H1 (cell line): Measurements from ENCODE around the gene STAMBP. TPM values are rescaled to one million over a fixed set of nuclear protein-coding genes. Genes with fewer than 3 reads are reported as not detected.

Experiments used
- CTCF ChIA-PET: fragments of 300-600 bp; sonication (Branson Sonifier 250); formaldehyde crosslinking; loops from one replicate; lab custom pipeline; 2021; ENCODE audit not compliant: partially characterized antibody; lab: Charles Lee
- POLR2A ChIA-PET: fragments of 300-600 bp; sonication (Branson Sonifier 250); formaldehyde crosslinking; loops from one replicate; lab custom pipeline; 2021; ENCODE audit warnings: inconsistent platforms; ENCODE audit not compliant: partially characterized antibody; lab: Charles Lee
- DNase-seq, 2 experiments: peaks; one replicate each; pipeline versions ENCODE4 v3.0.0 to v3.0.0-alpha.2; 2010 to 2022; ENCODE audit warnings: low spot score in 2 of 2, low read depth in 1 of 2, mixed read lengths in 1 of 2
- FAIRE-seq: peaks from 2 replicates; lab custom pipeline; 2011; peaks lifted over from hg19 to GRCh38; lab: Jason Lieb, UNC
- H2AFZ ChIP-seq: 2 replicates; pipeline ENCODE4 v1.8.1; 2012; ENCODE audit warnings: low read length, inconsistent platforms
- H2AK5ac ChIP-seq: 2 replicates; pipeline ENCODE4 v1.6.1; 2013; ENCODE audit warnings: low read depth, low read length
- H2BK120ac ChIP-seq: replicated peaks from 2 replicates; pipeline ENCODE3; 2013; ENCODE audit warnings: low read depth, low read length, inconsistent platforms
- H2BK12ac ChIP-seq: 2 replicates; pipeline ENCODE4 v1.6.1; 2013; ENCODE audit warnings: low read depth, low read length
- H2BK15ac ChIP-seq: 2 replicates; pipeline ENCODE4 v1.6.1; 2013; ENCODE audit warnings: low read length
- H2BK20ac ChIP-seq: 2 replicates; pipeline ENCODE4 v1.6.1; 2013; ENCODE audit warnings: low read length
- H2BK5ac ChIP-seq: 2 replicates; pipeline ENCODE4 v1.6.1; 2013; ENCODE audit warnings: low read depth, low read length
- H3K14ac ChIP-seq: 2 replicates; pipeline ENCODE4 v1.6.1; 2013; ENCODE audit warnings: inconsistent platforms; ENCODE audit not compliant: insufficient read length
- H3K18ac ChIP-seq: 2 replicates; pipeline ENCODE4 v1.6.1; 2013; ENCODE audit warnings: low read length; ENCODE audit errors: extremely low read depth
- H3K23ac ChIP-seq: 2 replicates; pipeline ENCODE4 v1.6.1; 2013; ENCODE audit warnings: inconsistent platforms; ENCODE audit not compliant: insufficient read length
- H3K23me2 ChIP-seq: 2 replicates; pipeline ENCODE4 v1.6.1; 2013; ENCODE audit warnings: low read depth, low read length
- H3K27ac ChIP-seq: 2 replicates; pipeline ENCODE4 v1.6.1; 2011; ENCODE audit warnings: low read depth, low read length, inconsistent platforms
- H3K27me3 ChIP-seq, 4 experiments: replicated peaks in 1 of 4; 1 replicate in 1 of 4; 2 replicates in 3 of 4; pipeline versions ENCODE4 v1.6.1 to v1.8.1; 2011 to 2013; ENCODE audit warnings: low read length in 3 of 4, mild to moderate bottlenecking in 3 of 4, inconsistent platforms in 2 of 4, mixed read lengths in 2 of 4, moderate library complexity in 1 of 4; ENCODE audit not compliant: control insufficient read depth in 3 of 4, insufficient read depth in 3 of 4; ENCODE audit errors: extremely low read depth in 1 of 4
- H3K36me3 ChIP-seq, 4 experiments: 2 replicates each; pipeline versions ENCODE4 v1.6.1 to v1.8.1; 2011 to 2013; ENCODE audit warnings: mild to moderate bottlenecking in 4 of 4, low read length in 3 of 4, moderate library complexity in 2 of 4, control low read depth in 1 of 4, inconsistent platforms in 1 of 4; ENCODE audit not compliant: insufficient read depth in 4 of 4, control insufficient read depth in 2 of 4
- H3K4ac ChIP-seq: replicated peaks from 2 replicates; pipeline ENCODE3; 2013; ENCODE audit warnings: low read length, low read depth, mixed read lengths, inconsistent platforms; ENCODE audit not compliant: insufficient read length
- H3K4me1 ChIP-seq, 4 experiments: replicated peaks in 1 of 4; 1 replicate in 1 of 4; 2 replicates in 3 of 4; pipeline versions ENCODE4 v1.6.1 to v1.8.1; 2011 to 2013; ENCODE audit warnings: low read length in 3 of 4, inconsistent platforms in 2 of 4, mixed read lengths in 1 of 4; ENCODE audit not compliant: insufficient read depth in 4 of 4, control insufficient read depth in 3 of 4
- H3K4me2 ChIP-seq, 2 experiments: 2 replicates each; pipeline versions ENCODE4 v1.6.1 to v1.8.1; 2011 to 2013; ENCODE audit warnings: low read depth in 2 of 2, low read length in 2 of 2, control low read depth in 1 of 2, inconsistent platforms in 1 of 2, mild to moderate bottlenecking in 1 of 2; ENCODE audit not compliant: insufficient read depth in 1 of 2
- H3K4me3 ChIP-seq, 4 experiments: fragments of 200-600, 300-600 bp in 1 of 4; sonication (generic), shearing (Covaris generic), sonication (Bioruptor Twin) in 1 of 4; 2 replicates each; pipeline versions ENCODE4 v1.5.1 to v1.8.1; 2011 to 2016; ENCODE audit warnings: low read length in 4 of 4, low read depth in 3 of 4, control low read depth in 2 of 4, inconsistent platforms in 2 of 4, mild to moderate bottlenecking in 2 of 4, mixed read lengths in 1 of 4, moderate library complexity in 1 of 4; ENCODE audit not compliant: insufficient read depth in 2 of 4; ENCODE audit errors: extremely low read depth in 1 of 4
- H3K56ac ChIP-seq: replicated peaks from 2 replicates; pipeline ENCODE3; 2013; ENCODE audit warnings: low read depth, mild to moderate bottlenecking, mixed read lengths, low read length, inconsistent platforms; ENCODE audit not compliant: insufficient read length
- H3K79me1 ChIP-seq: 2 replicates; pipeline ENCODE4 v1.6.1; 2013; ENCODE audit warnings: low read depth, low read length, control low read depth
- H3K79me2 ChIP-seq, 2 experiments: 2 replicates each; pipeline versions ENCODE4 v1.6.1 to v1.8.1; 2012 to 2013; ENCODE audit warnings: low read length in 2 of 2, mild to moderate bottlenecking in 2 of 2, inconsistent platforms in 1 of 2; ENCODE audit not compliant: insufficient read depth in 2 of 2, control insufficient read depth in 1 of 2
- H3K9ac ChIP-seq, 4 experiments: replicated peaks in 1 of 4; 1 replicate in 1 of 4; 2 replicates in 3 of 4; pipeline versions ENCODE4 v1.6.1 to v1.8.1; 2011 to 2013; ENCODE audit warnings: low read depth in 3 of 4, low read length in 3 of 4, control low read depth in 2 of 4, mild to moderate bottlenecking in 2 of 4, moderate library complexity in 2 of 4, inconsistent platforms in 1 of 4; ENCODE audit errors: extremely low read depth in 1 of 4
- H3K9me3 ChIP-seq, 2 experiments: 2 replicates each; pipeline versions ENCODE4 v1.6.1 to v1.8.1; 2012 to 2013; ENCODE audit warnings: mild to moderate bottlenecking in 2 of 2, moderate library complexity in 2 of 2, control low read depth in 1 of 2, inconsistent platforms in 1 of 2, low read depth in 1 of 2, low read length in 1 of 2, mixed read lengths in 1 of 2; ENCODE audit not compliant: insufficient read depth in 2 of 2
- H4K20me1 ChIP-seq, 2 experiments: replicated peaks in 1 of 2; 2 replicates each; pipeline versions ENCODE3 to v1.8.1; 2011 to 2013; ENCODE audit warnings: inconsistent platforms in 2 of 2, low read length in 2 of 2, mild to moderate bottlenecking in 1 of 2; ENCODE audit not compliant: insufficient read depth in 2 of 2, control insufficient read depth in 1 of 2
- H4K5ac ChIP-seq: 2 replicates; pipeline ENCODE4 v1.6.1; 2013; ENCODE audit warnings: low read length, low read depth, mixed read lengths, inconsistent platforms; ENCODE audit not compliant: insufficient read length
- H4K8ac ChIP-seq: 2 replicates; pipeline ENCODE4 v1.8.0; 2013; ENCODE audit warnings: mild to moderate bottlenecking, moderate library complexity, low read length, inconsistent platforms; ENCODE audit not compliant: insufficient read depth; ENCODE audit errors: extremely low read depth
- H4K91ac ChIP-seq: replicated peaks from 2 replicates; pipeline ENCODE3; 2013; ENCODE audit warnings: low read length, mixed read lengths, inconsistent platforms; ENCODE audit not compliant: insufficient read length
- ATF2 ChIP-seq: IDR thresholded peaks from 2 replicates; pipeline ENCODE4 v1.6.1; 2012; ENCODE audit warnings: low read length, inconsistent platforms
- BRCA1 ChIP-seq: IDR thresholded peaks from 2 replicates; pipeline ENCODE4 v1.6.1; 2012; ENCODE audit warnings: low read depth, low read length, improper control_type of control experiment
- CBX8 ChIP-seq: fragments of 300-800, 300-1000 bp; sonication (generic); IDR thresholded peaks from 2 replicates; pipeline ENCODE4 v1.7.1; 2016; ENCODE audit warnings: low read depth, low read length, borderline replicate concordance
- EGR1 ChIP-seq: IDR thresholded peaks from 2 replicates; pipeline ENCODE4 v1.6.1; 2011; ENCODE audit warnings: low read depth, low read length, borderline replicate concordance
- EP300 ChIP-seq, 2 experiments: IDR thresholded peaks; 1 replicate in 1 of 2; 2 replicates in 1 of 2; pipeline ENCODE4 v1.6.1; 2011 to 2012; ENCODE audit warnings: low read depth in 2 of 2, low read length in 2 of 2, mild to moderate bottlenecking in 2 of 2, borderline replicate concordance in 1 of 2, inconsistent platforms in 1 of 2, moderate library complexity in 1 of 2
- HDAC2 ChIP-seq, 2 experiments: fragments of 300-600 bp in 1 of 2; sonication (generic) in 1 of 2; IDR thresholded peaks; 2 replicates each; pipeline ENCODE4 v1.6.1; 2011 to 2012; ENCODE audit warnings: low read depth in 2 of 2, low read length in 2 of 2, mild to moderate bottlenecking in 2 of 2, moderate library complexity in 2 of 2, borderline replicate concordance in 1 of 2, inconsistent platforms in 1 of 2
- MAX ChIP-seq: IDR thresholded peaks from 2 replicates; pipeline ENCODE4 v1.6.1; 2012; ENCODE audit warnings: inconsistent platforms
- POU5F1 ChIP-seq: IDR thresholded peaks from 2 replicates; pipeline ENCODE4 v1.6.1; 2011; ENCODE audit warnings: low read depth, mild to moderate bottlenecking, low read length, moderate library complexity
- RAD21 ChIP-seq, 2 experiments: IDR thresholded peaks in 1 of 2; conservative IDR thresholded peaks in 1 of 2; 2 replicates each; pipeline ENCODE4 v1.6.1; 2011; ENCODE audit warnings: low read depth in 2 of 2, low read length in 2 of 2, improper control_type of control experiment in 1 of 2, inconsistent platforms in 1 of 2, mild to moderate bottlenecking in 1 of 2, moderate library complexity in 1 of 2
- RBBP5 ChIP-seq: IDR thresholded peaks from 2 replicates; pipeline ENCODE4 v1.7.1; 2012; ENCODE audit warnings: low read depth, mild to moderate bottlenecking, inconsistent platforms, low read length, moderate library complexity, borderline replicate concordance
- TAF1 ChIP-seq: IDR thresholded peaks from 2 replicates; pipeline ENCODE4 v1.6.1; 2011; ENCODE audit warnings: mild to moderate bottlenecking, low read depth, low read length
- WGBS, 2 experiments: shearing (Covaris generic) in 1 of 2; methylation state at CpG; one replicate each; pipeline versions ENCODE4 v1.1.6 to v1.1.7; 2013 to 2015; ENCODE audit warnings: low lambda C conversion rate in 2 of 2, mixed read lengths in 2 of 2, inconsistent platforms in 1 of 2, low coverage in 1 of 2, missing lambda C conversion rate in 1 of 2; ENCODE audit not compliant: insufficient replicate concordance in 2 of 2, insufficient coverage in 1 of 2, insufficient read length in 1 of 2; ENCODE audit errors: extremely low coverage in 1 of 2, missing lambda C conversion rate in 1 of 2; 5-methylcytosine and 5-hydroxymethylcytosine counted together
- polyA plus RNA-seq, 7 experiments: library from polyadenylated mRNA; depleted of rRNA in 3 of 7; stranded (reverse) in 5 of 7; unstranded in 2 of 7; fragments of >200 nt in 5 of 7; fragments of 200-250 nt in 2 of 7; gene quantifications; 1 replicate in 5 of 7; 2 replicates in 1 of 7; 4 replicates in 1 of 7; pipeline versions ENCODE4 v1.2.1 to v1.2.3, GENCODE V29; 2011 to 2013; ENCODE audit warnings: missing spikeins in 2 of 7, mixed read lengths in 2 of 7
- total RNA-seq: library from RNA; stranded (reverse); fragmentation: NEBNext Ultra II Directional; extraction: Animal tissue kit (Norgen Biotek cat#: 25700); gene quantifications from 2 replicates; pipeline ENCODE4 v1.2.1, GENCODE V29; 2021

The STAMBP gene
- total and polyA plus RNA-seq, 2 of the 8 experiments (the other 6 are each of a cell fraction or from before 2014, with no cell fraction given), result 35.8 to 49.7 TPM

- POLR2A ChIA-PET, result no interaction called here
- Histone ChIP-seq H3K4me2 (no peak overlapping the region), H3K56ac (no peak overlapping the region)
- TF ChIP-seq RBBP5, result no peak
- TF ChIP-seq TAF1, result no peak
- no peak for TF ChIP-seq CBX8
- TF ChIP-seq RAD21 (IDR thresholded peaks at IDR 0.05 in 1 of 2, conservative IDR thresholded peaks at IDR 0.05 in 1 of 2; ENCODE audit: low read depth in 2 of 2, low read length in 2 of 2), result no peak
- no peak for TF ChIP-seq POU5F1
- no peak for TF ChIP-seq EP300 (IDR thresholded peaks at IDR 0.05; ENCODE audit: borderline replicate concordance in 1 of 2, low read depth in 2 of 2, low read length in 2 of 2)
- TF ChIP-seq MAX, result no peak
- no peak for TF ChIP-seq ATF2
- TF ChIP-seq HDAC2 (IDR thresholded peaks at IDR 0.05; ENCODE audit: borderline replicate concordance in 1 of 2, low read depth in 2 of 2, low read length in 2 of 2), result no peak
- TF ChIP-seq EGR1, result no peak
- no peak for TF ChIP-seq BRCA1
These were observed 26.8 kb downstream of the STAMBP start for GRCh38 chr2:73855526-73855925.

More at GRCh38 chr2:73855526-73855925, 26.8 kb downstream of the STAMBP start:
- Histone ChIP-seq H4K20me1 (peaks cover 0 to 2% of the 10 kb centered on the region in 2 experiments), H3K27ac (no peak overlapping the region), H4K8ac (no peak overlapping the region), H3K9me3 (no peaks in the 10 kb centered on the region), H2BK20ac (no peak overlapping the region), H3K27me3 (no peaks in the 10 kb centered on the region), H3K18ac (no peak overlapping the region), H3K79me2 (no peaks in the 10 kb centered on the region), H3K4ac (no peak overlapping the region), H3K23me2 (no peaks in the 10 kb centered on the region; the same call in 1 of the 2 replicates), H3K4me3 (no peak overlapping the region), H4K5ac (no peak overlapping the region), H3K23ac (no peak overlapping the region), H3K79me1 (no peaks in the 10 kb centered on the region), H2BK15ac (no peak overlapping the region), H2BK5ac (no peak overlapping the region), H2BK12ac (no peak overlapping the region), H3K4me1 (no peaks in the 10 kb centered on the region), H2AK5ac (no peak overlapping the region), H4K91ac (no peak overlapping the region), H2BK120ac (no peak overlapping the region), H3K36me3 (peaks cover 11 to 66% (median 50%) of the 10 kb centered on the region in 4 experiments; a peak in 7 of 8 replicates), H2AFZ (no peak overlapping the region), H3K14ac (no peak overlapping the region), H3K9ac (no peak overlapping the region)
- 93% methylated on average over 2 of the region's 2 CpGs; no CpG with 5 or more reads in 1 of the 2 experiments for WGBS, 2 experiments
- CTCF ChIA-PET, result interaction anchor here (0.7 to 1.0 kb wide), 2 partner anchors 10 to 175 kb away, joined by 3 read pairs; no protein-coding TSS in a partner anchor
- FAIRE-seq, result no peak
- no peak for DNase-seq
